Natural killer cell (primary cell): ENCODE data around the gene LRP1-AS. TPM values are rescaled to one million over a fixed set of nuclear protein-coding genes. Genes with fewer than 3 reads are reported as not detected.

ENCODE experiments used
- ATAC-seq, 3 donors: fragments of 150-1000 bp in 2 of 3; fragments of 200-7000 bp in 1 of 3; cut with Tn5 transposase; 1 replicate in 1 of 3; 2 replicates in 2 of 3; pipeline ENCODE4 v1.10.0; 2021; ENCODE audit warnings: mild to moderate bottlenecking in 2 of 3, moderate library complexity in 2 of 3
- DNase-seq, 2 donors: peaks; one replicate each; pipeline versions ENCODE4 v3.0.0 to v3.0.0-alpha.2; 2013 to 2021; ENCODE audit warnings: mixed read lengths in 1 of 2
- H3K27ac ChIP-seq: one replicate; pipeline ENCODE4 v1.5.1; 2013; ENCODE audit warnings: mild to moderate bottlenecking, low read length
- H3K27me3 ChIP-seq: one replicate; pipeline ENCODE4 v1.6.1; 2013; ENCODE audit warnings: low read length; ENCODE audit not compliant: control insufficient read depth, insufficient read depth
- H3K36me3 ChIP-seq: one replicate; pipeline ENCODE4 v1.6.1; 2013; ENCODE audit warnings: low read length; ENCODE audit not compliant: control insufficient read depth, insufficient read depth
- H3K4me1 ChIP-seq: one replicate; pipeline ENCODE4 v1.6.1; 2013; ENCODE audit warnings: low read length; ENCODE audit not compliant: control insufficient read depth, insufficient read depth
- H3K4me3 ChIP-seq: one replicate; pipeline ENCODE4 v1.5.1; 2013; ENCODE audit warnings: low read length
- H3K9me3 ChIP-seq: one replicate; pipeline ENCODE4 v1.6.1; 2013; ENCODE audit warnings: low read length; ENCODE audit not compliant: control insufficient read depth, insufficient read depth
- H3K27ac Mint-ChIP-seq, 2 donors: one replicate each; pipeline ENCODE4 v1.8.0; 2022; ENCODE audit warnings: mild to moderate bottlenecking in 2 of 2, mixed read lengths in 2 of 2, moderate library complexity in 1 of 2
- H3K27me3 Mint-ChIP-seq, 2 donors: one replicate each; pipeline ENCODE4 v1.8.0; 2022; ENCODE audit warnings: low read depth in 2 of 2, mixed read lengths in 2 of 2
- H3K36me3 Mint-ChIP-seq: one replicate; pipeline ENCODE4 v1.8.0; 2022; ENCODE audit warnings: mixed read lengths
- H3K4me1 Mint-ChIP-seq, 2 donors: one replicate each; pipeline ENCODE4 v1.8.0; 2022; ENCODE audit warnings: mixed read lengths in 2 of 2
- H3K4me3 Mint-ChIP-seq: one replicate; pipeline ENCODE4 v1.8.0; 2022; ENCODE audit warnings: mild to moderate bottlenecking, moderate library complexity, mixed read lengths
- H3K9me3 Mint-ChIP-seq, 2 donors: one replicate each; pipeline ENCODE4 v1.8.0; 2022; ENCODE audit warnings: mixed read lengths in 2 of 2
- WGBS: methylation state at CpG from one replicate; pipeline ENCODE4 v1.1.7; 2013; ENCODE audit warnings: missing lambda C conversion rate; ENCODE audit not compliant: insufficient coverage; 5-methylcytosine and 5-hydroxymethylcytosine counted together
- intact Hi-C: fragments of 100-400 bp; cut with micrococcal nuclease; formaldehyde crosslinking; loops from one replicate; pipeline ENCODE4 v1.14.2; 2022
- total RNA-seq, 4 donors: library from RNA; stranded (reverse); fragments of 120-200 nt in 1 of 4; gene quantifications; one replicate each; pipeline versions ENCODE4 v1.2.3 to v1.2.4, GENCODE V29; 2013 to 2022
- TF ChIP-seq, protein P1 (sequence below): fragments of 200-600 bp; IDR thresholded peaks from one replicate; pipeline ENCODE4 v1.8.0; 2022; ENCODE audit warnings: antibody characterized with exemption

Gene LRP1-AS
- total RNA-seq, 3 donors from 2014 or later (not counting 1 experiment from before 2014, with no cell fraction given) = not detected

DNA sequence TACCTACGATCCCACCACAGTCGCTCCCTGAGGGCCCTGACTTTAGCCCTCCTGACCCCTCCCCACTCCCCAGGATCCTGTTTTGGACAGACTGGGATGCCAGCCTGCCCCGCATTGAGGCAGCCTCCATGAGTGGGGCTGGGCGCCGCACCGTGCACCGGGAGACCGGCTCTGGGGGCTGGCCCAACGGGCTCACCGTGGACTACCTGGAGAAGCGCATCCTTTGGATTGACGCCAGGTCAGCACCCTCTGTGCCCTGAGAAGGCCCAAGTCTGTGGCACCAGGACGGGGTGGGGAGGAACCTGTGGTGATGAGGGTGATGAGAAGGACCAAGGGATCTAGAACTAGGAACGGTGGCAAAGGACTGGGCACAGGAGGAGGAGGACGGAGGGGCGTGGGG lies 29.9 kb upstream of the LRP1-AS start:
- Mint-ChIP-seq H3K36me3 (no peaks in the 10 kb centered on the region), H3K4me3 (no peak overlapping the region), H3K27ac (no peak overlapping the region), H3K4me1 (peaks cover 0 to 5% of the 10 kb centered on the region in 2 donors), H3K27me3 (no peaks in the 10 kb centered on the region), H3K9me3 (no peaks in the 10 kb centered on the region)
- Histone ChIP-seq H3K36me3 (no peaks in the 10 kb centered on the region), H3K27me3 (no peaks in the 10 kb centered on the region), H3K27ac (no peak overlapping the region), H3K4me3 (no peak overlapping the region), H3K9me3 (no peaks in the 10 kb centered on the region), H3K4me1 (no peaks in the 10 kb centered on the region)
- TF ChIP-seq, protein P1, sequence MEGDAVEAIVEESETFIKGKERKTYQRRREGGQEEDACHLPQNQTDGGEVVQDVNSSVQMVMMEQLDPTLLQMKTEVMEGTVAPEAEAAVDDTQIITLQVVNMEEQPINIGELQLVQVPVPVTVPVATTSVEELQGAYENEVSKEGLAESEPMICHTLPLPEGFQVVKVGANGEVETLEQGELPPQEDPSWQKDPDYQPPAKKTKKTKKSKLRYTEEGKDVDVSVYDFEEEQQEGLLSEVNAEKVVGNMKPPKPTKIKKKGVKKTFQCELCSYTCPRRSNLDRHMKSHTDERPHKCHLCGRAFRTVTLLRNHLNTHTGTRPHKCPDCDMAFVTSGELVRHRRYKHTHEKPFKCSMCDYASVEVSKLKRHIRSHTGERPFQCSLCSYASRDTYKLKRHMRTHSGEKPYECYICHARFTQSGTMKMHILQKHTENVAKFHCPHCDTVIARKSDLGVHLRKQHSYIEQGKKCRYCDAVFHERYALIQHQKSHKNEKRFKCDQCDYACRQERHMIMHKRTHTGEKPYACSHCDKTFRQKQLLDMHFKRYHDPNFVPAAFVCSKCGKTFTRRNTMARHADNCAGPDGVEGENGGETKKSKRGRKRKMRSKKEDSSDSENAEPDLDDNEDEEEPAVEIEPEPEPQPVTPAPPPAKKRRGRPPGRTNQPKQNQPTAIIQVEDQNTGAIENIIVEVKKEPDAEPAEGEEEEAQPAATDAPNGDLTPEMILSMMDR = no peak
- 90% methylated on average over 16 of the region's 16 CpGs for WGBS
- intact Hi-C loops = no loop called here
- DNase-seq (no peak), ATAC-seq (no peak)

DNA sequence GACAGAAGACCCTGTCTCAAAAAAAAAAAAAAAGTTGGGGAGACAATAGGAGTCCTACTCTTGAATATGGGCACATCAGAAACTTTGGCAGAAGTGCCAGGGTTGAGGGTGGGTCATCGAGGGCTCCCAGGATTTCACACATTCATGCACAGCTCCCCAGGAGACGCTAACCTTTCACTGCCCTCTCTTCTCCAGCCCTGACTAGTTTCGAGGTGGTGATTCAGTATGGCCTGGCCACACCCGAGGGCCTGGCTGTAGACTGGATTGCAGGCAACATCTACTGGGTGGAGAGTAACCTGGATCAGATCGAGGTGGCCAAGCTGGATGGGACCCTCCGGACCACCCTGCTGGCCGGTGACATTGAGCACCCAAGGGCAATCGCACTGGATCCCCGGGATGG lies 29.4 kb upstream of the LRP1-AS start:
- WGBS = 90% methylated on average over 9 of the region's 9 CpGs
- Histone ChIP-seq H3K4me1 (no peaks in the 10 kb centered on the region), H3K27me3 (no peaks in the 10 kb centered on the region), H3K36me3 (no peaks in the 10 kb centered on the region), H3K9me3 (no peaks in the 10 kb centered on the region), H3K27ac (no peak overlapping the region), H3K4me3 (no peak overlapping the region)
- Mint-ChIP-seq H3K4me3 (no peak overlapping the region), H3K9me3 (no peaks in the 10 kb centered on the region), H3K27me3 (no peaks in the 10 kb centered on the region), H3K4me1 (peaks cover 0 to 5% of the 10 kb centered on the region in 2 donors), H3K36me3 (no peaks in the 10 kb centered on the region), H3K27ac (no peak overlapping the region)
- intact Hi-C loops = no loop called here
- DNase-seq (no peak), ATAC-seq (no peak)
- TF ChIP-seq, protein P1 = no peak

DNA sequence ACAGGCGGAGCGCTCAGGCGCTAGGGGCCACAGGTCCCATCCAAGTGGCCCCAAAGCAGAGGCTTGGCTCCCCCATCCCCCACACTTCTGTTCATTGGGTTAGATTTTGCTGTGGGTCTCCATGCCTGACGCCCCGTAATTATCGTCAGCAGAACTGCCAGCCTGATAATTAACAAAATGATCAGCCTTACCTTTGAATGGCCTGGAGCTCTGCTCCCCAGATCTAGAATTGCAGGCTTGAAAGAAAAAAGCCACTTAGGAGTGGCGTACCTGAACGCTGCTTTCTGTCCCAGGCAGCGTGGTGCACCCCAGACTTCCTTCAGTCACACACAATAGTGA lies 28.7 kb upstream of the LRP1-AS start:
- Histone ChIP-seq H3K9me3 (no peaks in the 10 kb centered on the region), H3K4me3 (no peak overlapping the region), H3K36me3 (no peaks in the 10 kb centered on the region), H3K4me1 (no peaks in the 10 kb centered on the region), H3K27ac (no peak overlapping the region), H3K27me3 (no peaks in the 10 kb centered on the region)
- peaks cover 0 to 5% of the 10 kb centered on the region in 2 donors for H3K4me1 Mint-ChIP-seq
- no peaks in the 10 kb centered on the region for H3K27me3 Mint-ChIP-seq
- H3K27ac Mint-ChIP-seq = no peak overlapping the region
- H3K4me3 Mint-ChIP-seq = no peak overlapping the region
- no peak for DNase-seq
- TF ChIP-seq, protein P1 = no peak
- 96% methylated on average over 9 of the region's 9 CpGs for WGBS
- intact Hi-C loops = no loop called here
- no peak for ATAC-seq
- no peaks in the 10 kb centered on the region for H3K9me3 Mint-ChIP-seq
- no peaks in the 10 kb centered on the region for H3K36me3 Mint-ChIP-seq

DNA sequence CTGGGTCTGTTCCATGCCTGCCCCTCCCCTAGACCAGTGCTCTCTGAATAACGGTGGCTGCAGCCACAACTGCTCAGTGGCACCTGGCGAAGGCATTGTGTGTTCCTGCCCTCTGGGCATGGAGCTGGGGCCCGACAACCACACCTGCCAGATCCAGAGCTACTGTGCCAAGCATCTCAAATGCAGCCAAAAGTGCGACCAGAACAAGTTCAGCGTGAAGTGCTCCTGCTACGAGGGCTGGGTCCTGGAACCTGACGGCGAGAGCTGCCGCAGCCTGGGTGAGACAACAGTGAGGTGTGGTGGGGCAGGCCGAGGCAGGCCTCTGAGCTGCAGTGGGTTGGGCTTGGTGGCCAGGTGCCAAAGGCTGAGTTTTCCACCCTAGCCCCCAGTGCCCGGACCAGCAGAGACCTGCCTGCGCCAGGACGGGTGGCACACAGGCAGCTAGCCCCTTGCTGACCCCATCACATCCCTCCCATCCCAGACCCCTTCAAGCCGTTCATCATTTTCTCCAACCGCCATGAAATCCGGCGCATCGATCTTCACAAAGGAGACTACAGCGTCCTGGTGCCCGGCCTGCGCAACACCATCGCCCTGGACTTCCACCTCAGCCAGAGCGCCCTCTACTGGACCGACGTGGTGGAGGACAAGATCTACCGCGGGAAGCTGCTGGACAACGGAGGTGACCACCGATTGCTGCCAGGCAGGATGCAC lies 28.2 kb upstream of the LRP1-AS start:
- H3K9me3 Mint-ChIP-seq = no peaks in the 10 kb centered on the region
- Histone ChIP-seq H3K4me3 (no peak overlapping the region), H3K9me3 (no peaks in the 10 kb centered on the region), H3K27ac (no peak overlapping the region), H3K27me3 (no peaks in the 10 kb centered on the region), H3K4me1 (no peaks in the 10 kb centered on the region), H3K36me3 (no peaks in the 10 kb centered on the region)
- no peaks in the 10 kb centered on the region for H3K36me3 Mint-ChIP-seq
- H3K4me1 Mint-ChIP-seq = peaks cover 0 to 5% of the 10 kb centered on the region in 2 donors
- TF ChIP-seq, protein P1 = peak; percentile 32
- peak in 2 of 3 donors; percentile 44 to 57 for ATAC-seq
- intact Hi-C loops = no loop called here
- H3K27me3 Mint-ChIP-seq = no peaks in the 10 kb centered on the region
- H3K27ac Mint-ChIP-seq = no peak overlapping the region
- peak; percentile 35 to 59 for DNase-seq
- WGBS = 78% methylated on average over 29 of the region's 29 CpGs
- H3K4me3 Mint-ChIP-seq = no peak overlapping the region
